Stimulated activated CD4-positive, alpha-beta T cell treated with anti-CD3 and anti-CD28 coated beads, Interleukin-2, amount 100 ng/mL, for 4 hours (primary cell): ENCODE data around the gene GFM1.
"Not testable (repeated sequence)": the region's sequence is repeated elsewhere in the genome, so short reads cannot be mapped to it uniquely, and the experiment has no call there.

ENCODE experiments used
- DNase-seq: peaks from one replicate; pipeline ENCODE4 v3.0.0-alpha.2; 2020; ENCODE audit warnings: low read depth

GFM1 gene

GRCh38 chr3:158678687-158679086, 34.4 kb downstream of the GFM1 start:
- DNase-seq, result no peak

- no peak for DNase-seq
Measured at GRCh38 chr3:158679547-158680000, 35.2 kb downstream of the GFM1 start.

- no peak for DNase-seq
Measured at GRCh38 chr3:158680861-158681260, 36.5 kb downstream of the GFM1 start.

GRCh38 chr3:158683230-158683962, 39.1 kb downstream of the GFM1 start:
- DNase-seq, result no peak

GRCh38 chr3:158685159-158685558, 40.8 kb downstream of the GFM1 start:
- DNase-seq, result no peak

GRCh38 chr3:158693866-158694456, 49.6 kb downstream of the GFM1 start:
- not testable (repeated sequence) for DNase-seq

GRCh38 chr3:158696618-158697017, 52.3 kb downstream of the GFM1 start:
- DNase-seq, result no peak

GRCh38 chr3:158700559-158700958, 56.2 kb downstream of the GFM1 start:
- DNase-seq, result no peak

GRCh38 chr3:158701420-158702065, 57.2 kb downstream of the GFM1 start:
- DNase-seq, result no peak

GRCh38 chr3:158702815-158703481, 58.6 kb downstream of the GFM1 start:
- no peak for DNase-seq

GRCh38 chr3:158703566-158703965, 59.2 kb downstream of the GFM1 start:
- no peak for DNase-seq

GRCh38 chr3:158709666-158710083, 65.3 kb downstream of the GFM1 start:
- DNase-seq, result no peak

GRCh38 chr3:158710601-158711000, 66.3 kb downstream of the GFM1 start:
- no peak for DNase-seq

GRCh38 chr3:158711886-158712285, 67.6 kb downstream of the GFM1 start:
- no peak for DNase-seq

- DNase-seq, result no peak
Measured at GRCh38 chr3:158712443-158712842, 68.1 kb downstream of the GFM1 start.

GRCh38 chr3:158713094-158713499, 68.8 kb downstream of the GFM1 start:
- DNase-seq, result no peak

- DNase-seq, result no peak
Measured at GRCh38 chr3:158717576-158717975, 73.2 kb downstream of the GFM1 start.

- no peak for DNase-seq
Measured at GRCh38 chr3:158718490-158719170, 74.3 kb downstream of the GFM1 start.

GRCh38 chr3:158722108-158722507, 77.8 kb downstream of the GFM1 start:
- no peak for DNase-seq

- no peak for DNase-seq
Measured at GRCh38 chr3:158723991-158724390, 79.7 kb downstream of the GFM1 start.

GRCh38 chr3:158725348-158726011, 81.2 kb downstream of the GFM1 start:
- no peak for DNase-seq
